PFSK-1 (cell line): ENCODE results near the gene NPAS1. TPM values are rescaled to one million over a fixed set of nuclear protein-coding genes. Genes with fewer than 3 reads are reported as not detected.

ENCODE experiments used
- FOXP2 ChIP-seq: optimal IDR thresholded peaks from 2 replicates; pipeline ENCODE3; 2011; ENCODE audit warnings: borderline replicate concordance, control low read depth, inconsistent platforms; ENCODE audit not compliant: insufficient read depth; ENCODE audit errors: extremely low read length, extremely low read depth
- POLR2AphosphoS5 ChIP-seq: IDR thresholded peaks from 2 replicates; pipeline ENCODE4 v1.6.1; 2012; ENCODE audit warnings: low read depth, mild to moderate bottlenecking, control low read depth, low read length, moderate library complexity
- REST ChIP-seq, 2 experiments: IDR thresholded peaks; 2 replicates each; pipeline versions ENCODE4 v1.6.1 to v1.8.0; 2011 to 2012; ENCODE audit warnings: low read depth in 2 of 2, low read length in 2 of 2, control low read depth in 1 of 2, inconsistent platforms in 1 of 2, mild to moderate bottlenecking in 1 of 2, moderate library complexity in 1 of 2; ENCODE audit not compliant: insufficient read depth in 1 of 2
- SIN3A ChIP-seq: IDR thresholded peaks from 2 replicates; pipeline ENCODE4 v1.6.1; 2012; ENCODE audit warnings: mild to moderate bottlenecking, low read length, moderate library complexity, borderline replicate concordance; ENCODE audit not compliant: insufficient read depth
- TAF1 ChIP-seq: IDR thresholded peaks from 2 replicates; pipeline ENCODE4 v1.6.1; 2012; ENCODE audit warnings: low read length, control low read depth, borderline replicate concordance; ENCODE audit not compliant: insufficient read depth
- polyA plus RNA-seq: library from polyadenylated mRNA; unstranded; fragments of >200 nt; gene quantifications from one replicate; pipeline ENCODE4 v1.2.1, GENCODE V29; 2012; ENCODE audit warnings: low read depth, missing spikeins; ENCODE audit not compliant: insufficient read length

The NPAS1 gene
- polyA plus RNA-seq: 10.3 TPM

GRCh38 chr19:47019431-47020041 is at the start of gene NPAS1:
Gene NPAS1, plus strand, starts transcription at chr19:47019837. Its CDS starts 1,211 bp downstream, at chr19:47021048.
- TF ChIP-seq SIN3A (no peak), REST (IDR thresholded peaks at IDR 0.05; ENCODE audit: insufficient read depth in 1 of 2, low read depth in 2 of 2, low read length in 2 of 2) (no peak), FOXP2 (no peak), TAF1 (no peak), POLR2AphosphoS5 (no peak)

- TF ChIP-seq SIN3A: no peak
- no peak for TF ChIP-seq POLR2AphosphoS5
- TF ChIP-seq TAF1: no peak
- TF ChIP-seq REST (IDR thresholded peaks at IDR 0.05; ENCODE audit: insufficient read depth in 1 of 2, low read depth in 2 of 2, low read length in 2 of 2): no peak
- no peak for TF ChIP-seq FOXP2
Observed at GRCh38 chr19:46970815-46971214, 48.8 kb upstream of the NPAS1 start.

DNA sequence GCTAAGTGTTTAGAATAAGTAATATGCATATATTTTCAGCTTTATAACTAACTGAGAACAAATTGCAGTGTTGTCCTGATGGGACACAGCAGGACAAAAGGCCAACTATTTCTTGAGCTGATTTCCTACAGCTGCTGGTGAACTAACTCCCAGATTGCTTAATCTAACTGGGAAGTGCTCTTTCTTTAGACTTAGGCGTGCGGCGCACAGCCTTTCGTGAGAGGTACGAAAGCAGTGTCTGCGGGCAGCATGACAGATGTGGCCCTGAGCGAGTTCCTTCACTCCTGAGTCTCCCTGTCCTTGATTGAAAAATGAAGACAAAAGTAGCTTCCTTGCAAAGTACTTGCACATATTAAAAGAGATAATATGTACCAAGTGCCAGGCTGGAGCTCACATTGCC is 47.3 kb upstream of the NPAS1 start:
- TF ChIP-seq TAF1 (no peak), POLR2AphosphoS5 (no peak), SIN3A (no peak), FOXP2 (no peak), REST (IDR thresholded peaks at IDR 0.05; ENCODE audit: insufficient read depth in 1 of 2, low read depth in 2 of 2, low read length in 2 of 2) (no peak)

DNA sequence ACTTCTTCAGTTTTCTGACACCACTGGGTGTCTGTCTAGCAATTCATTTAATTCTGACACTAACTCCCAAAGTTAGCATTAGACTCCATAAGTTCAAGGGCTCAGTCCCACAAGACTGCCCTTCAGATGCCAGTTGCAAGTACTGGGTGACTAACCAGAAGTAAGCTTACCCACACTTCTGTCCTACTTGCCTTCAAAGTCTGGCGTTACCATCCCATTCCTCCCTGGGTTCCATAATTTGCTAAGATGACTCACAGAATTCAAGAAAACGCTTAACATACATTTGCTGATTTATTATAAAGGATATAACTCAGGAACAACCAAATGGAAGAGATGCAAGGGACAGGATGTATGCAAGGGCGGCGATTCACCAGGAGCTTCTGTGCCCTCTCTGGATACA is 45.5 kb upstream of the NPAS1 start:
- TF ChIP-seq FOXP2 (no peak), POLR2AphosphoS5 (no peak), REST (IDR thresholded peaks at IDR 0.05; ENCODE audit: insufficient read depth in 1 of 2, low read depth in 2 of 2, low read length in 2 of 2) (no peak), TAF1 (no peak), SIN3A (no peak)
